MCF 10A (cell line): ENCODE results near the gene ANKHD1. TPM values are rescaled to one million over a fixed set of nuclear protein-coding genes. Genes with fewer than 3 reads are reported as not detected.

ENCODE experiments used
- BruUV-seq: library from RNA; stranded (reverse); fragments of 400-500 nt; replicated peaks from 2 replicates; lab custom pipeline; 2021; lab: Mats Ljungman, UMichigan
- CTCF ChIA-PET: fragments of 300-600 bp; sonication (Branson Sonifier 250); formaldehyde crosslinking; extraction: SDS; loops from one replicate; lab custom pipeline; 2021; ENCODE audit warnings: antibody characterized with exemption, inconsistent platforms; lab: Yijun Ruan, JAX
- POLR2A ChIA-PET: fragments of 300-600, 350-650 bp; sonication (Branson Sonifier 250); formaldehyde crosslinking; extraction: SDS; loops from one replicate; lab custom pipeline; 2020; ENCODE audit warnings: antibody characterized with exemption, inconsistent platforms; lab: Yijun Ruan, JAX
- DNase-seq: peaks from one replicate; pipeline ENCODE4 v3.0.0-alpha.2; 2018; ENCODE audit not compliant: unreplicated experiment
- H3K27ac Mint-ChIP-seq: one replicate; pipeline ENCODE4 v1.8.0; 2022; ENCODE audit warnings: mild to moderate bottlenecking, low read depth, mixed read lengths; ENCODE audit not compliant: unreplicated experiment
- H3K27me3 Mint-ChIP-seq: one replicate; pipeline ENCODE4 v1.8.0; 2022; ENCODE audit warnings: mixed read lengths; ENCODE audit not compliant: insufficient read depth, unreplicated experiment
- H3K36me3 Mint-ChIP-seq: one replicate; pipeline ENCODE4 v1.8.0; 2022; ENCODE audit warnings: mild to moderate bottlenecking, moderate library complexity, mixed read lengths; ENCODE audit not compliant: insufficient read depth, unreplicated experiment
- H3K4me1 Mint-ChIP-seq: one replicate; pipeline ENCODE4 v1.8.0; 2022; ENCODE audit warnings: mixed read lengths; ENCODE audit not compliant: insufficient read depth, unreplicated experiment
- H3K4me3 Mint-ChIP-seq: one replicate; pipeline ENCODE4 v1.8.0; 2022; ENCODE audit warnings: mild to moderate bottlenecking, moderate library complexity, mixed read lengths; ENCODE audit not compliant: unreplicated experiment
- H3K9me3 Mint-ChIP-seq: one replicate; pipeline ENCODE4 v1.8.0; 2022; ENCODE audit warnings: mixed read lengths; ENCODE audit not compliant: unreplicated experiment
- intact Hi-C: fragments of 100-400 bp; cut with micrococcal nuclease; formaldehyde crosslinking; loops from 2 replicates; pipeline ENCODE4 v1.14.1; 2022
- total RNA-seq: library from RNA; stranded (reverse); gene quantifications from 2 replicates; pipeline ENCODE4 v1.2.3, GENCODE V29; 2022
- TF ChIP-seq, protein P1 (sequence below): fragments of 200-600 bp; IDR thresholded peaks from one replicate; pipeline ENCODE4 v1.8.0; 2022; ENCODE audit warnings: antibody characterized with exemption, mild to moderate bottlenecking; ENCODE audit not compliant: unreplicated experiment

ANKHD1 gene
- total RNA-seq, 1 experiment from 2014 or later, result 146 TPM

- peaks cover 5% of the 10 kb centered on the region for H3K4me1 Mint-ChIP-seq
- no peak overlapping the region for H3K27ac Mint-ChIP-seq
- H3K36me3 Mint-ChIP-seq, result no peaks in the 10 kb centered on the region
- BruUV-seq, result no TSS peak
- no peaks in the 10 kb centered on the region for H3K9me3 Mint-ChIP-seq
- POLR2A ChIA-PET, result interaction anchor here (1.2 kb wide), 1 partner anchor 8 kb away, joined by 3 read pairs; no protein-coding TSS in a partner anchor
- CTCF ChIA-PET, result interaction anchor here (0.7 to 2.6 kb wide), 5 partner anchors 8 to 340 kb away, joined by 3 to 21 read pairs (median 3); no protein-coding TSS in a partner anchor
- TF ChIP-seq, protein P1, sequence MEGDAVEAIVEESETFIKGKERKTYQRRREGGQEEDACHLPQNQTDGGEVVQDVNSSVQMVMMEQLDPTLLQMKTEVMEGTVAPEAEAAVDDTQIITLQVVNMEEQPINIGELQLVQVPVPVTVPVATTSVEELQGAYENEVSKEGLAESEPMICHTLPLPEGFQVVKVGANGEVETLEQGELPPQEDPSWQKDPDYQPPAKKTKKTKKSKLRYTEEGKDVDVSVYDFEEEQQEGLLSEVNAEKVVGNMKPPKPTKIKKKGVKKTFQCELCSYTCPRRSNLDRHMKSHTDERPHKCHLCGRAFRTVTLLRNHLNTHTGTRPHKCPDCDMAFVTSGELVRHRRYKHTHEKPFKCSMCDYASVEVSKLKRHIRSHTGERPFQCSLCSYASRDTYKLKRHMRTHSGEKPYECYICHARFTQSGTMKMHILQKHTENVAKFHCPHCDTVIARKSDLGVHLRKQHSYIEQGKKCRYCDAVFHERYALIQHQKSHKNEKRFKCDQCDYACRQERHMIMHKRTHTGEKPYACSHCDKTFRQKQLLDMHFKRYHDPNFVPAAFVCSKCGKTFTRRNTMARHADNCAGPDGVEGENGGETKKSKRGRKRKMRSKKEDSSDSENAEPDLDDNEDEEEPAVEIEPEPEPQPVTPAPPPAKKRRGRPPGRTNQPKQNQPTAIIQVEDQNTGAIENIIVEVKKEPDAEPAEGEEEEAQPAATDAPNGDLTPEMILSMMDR, result no peak
- no peak overlapping the region for H3K4me3 Mint-ChIP-seq
- intact Hi-C loops, result no loop called here
- H3K27me3 Mint-ChIP-seq, result no peaks in the 10 kb centered on the region
- DNase-seq, result no peak
These were observed 20.3 kb upstream of the ANKHD1 start for GRCh38 chr5:140381351-140381750.

DNA sequence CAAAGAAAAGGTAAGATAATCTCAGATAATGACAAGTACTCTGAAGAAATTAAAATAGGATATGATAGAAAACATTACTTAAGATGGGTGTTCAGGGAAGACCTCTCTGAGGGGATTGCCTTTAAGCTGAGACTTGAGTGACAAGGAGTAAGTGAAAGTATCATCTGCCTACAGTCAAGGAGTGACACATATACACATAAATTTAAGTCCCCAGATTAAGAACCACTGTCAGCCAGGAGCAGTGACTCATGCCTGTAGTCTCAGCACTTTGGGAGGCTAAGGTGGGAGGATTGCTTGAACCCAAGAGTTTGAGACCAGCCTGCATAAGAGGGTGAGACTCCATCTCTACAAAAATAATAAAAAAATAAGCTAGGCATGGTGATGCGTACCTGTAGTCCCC lies 19.7 kb upstream of the ANKHD1 start:
- no peak for DNase-seq
- TF ChIP-seq, protein P1, result no peak
- ChIA-PET POLR2A (interaction anchor here (0.7 to 1.2 kb wide), 4 partner anchors 9 to 386 kb away, joined by 3 to 4 read pairs (median 3); partner anchors contain the start of gene ANKHD1), CTCF (interaction anchor here (0.9 to 2.6 kb wide), 2 partner anchors 9 to 11 kb away, joined by 4 to 21 read pairs; no protein-coding TSS in a partner anchor)
- no peaks in the 10 kb centered on the region for H3K36me3 Mint-ChIP-seq
- intact Hi-C loops, result no loop called here
- no peak overlapping the region for H3K4me3 Mint-ChIP-seq
- no TSS peak for BruUV-seq
- no peaks in the 10 kb centered on the region for H3K27me3 Mint-ChIP-seq
- no peaks in the 10 kb centered on the region for H3K9me3 Mint-ChIP-seq
- no peak overlapping the region for H3K27ac Mint-ChIP-seq
- peaks cover 5% of the 10 kb centered on the region for H3K4me1 Mint-ChIP-seq

DNA sequence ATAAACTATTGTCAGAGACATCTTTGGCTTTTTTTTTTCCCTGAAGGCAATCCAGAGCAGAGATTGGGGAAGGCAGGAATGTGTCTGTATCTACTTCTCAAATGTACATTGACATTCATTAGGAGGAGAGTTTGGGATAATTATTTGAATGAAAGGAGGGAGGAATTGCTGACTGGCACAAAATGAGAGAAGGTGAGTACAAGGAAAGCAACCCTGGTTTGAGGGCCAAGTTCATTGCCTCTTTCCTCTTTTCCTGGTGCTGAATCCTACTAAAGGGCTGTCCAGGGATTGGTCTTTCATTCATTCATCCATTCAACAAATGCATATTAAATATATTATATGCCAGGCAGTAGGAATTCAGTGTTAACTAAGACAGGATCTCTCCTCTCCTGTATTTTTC lies 18.8 kb upstream of the ANKHD1 start:
- ChIA-PET POLR2A (interaction anchor here (1.1 kb wide), 1 partner anchor 19 kb away, joined by 4 read pairs; the partner anchor contains the start of gene ANKHD1), CTCF (interaction anchor here (0.6 to 2.6 kb wide), 4 partner anchors 10 to 133 kb away, joined by 4 to 21 read pairs (median 6); no protein-coding TSS in a partner anchor)
- Mint-ChIP-seq H3K27ac (no peak overlapping the region), H3K4me1 (peaks cover 5% of the 10 kb centered on the region), H3K4me3 (no peak overlapping the region), H3K27me3 (no peaks in the 10 kb centered on the region), H3K9me3 (no peaks in the 10 kb centered on the region), H3K36me3 (no peaks in the 10 kb centered on the region)
- intact Hi-C loops, result no loop called here
- TF ChIP-seq, protein P1, result no peak
- BruUV-seq, result no TSS peak
- DNase-seq, result no peak

- no peak overlapping the region for H3K4me3 Mint-ChIP-seq
- no peak overlapping the region for H3K27ac Mint-ChIP-seq
- H3K4me1 Mint-ChIP-seq, result peaks cover 5% of the 10 kb centered on the region
- no peak for DNase-seq
- no peaks in the 10 kb centered on the region for H3K36me3 Mint-ChIP-seq
- no peaks in the 10 kb centered on the region for H3K9me3 Mint-ChIP-seq
- no TSS peak for BruUV-seq
- intact Hi-C loops, result no loop called here
- CTCF ChIA-PET, result interaction anchor here (0.6 to 1.2 kb wide), 3 partner anchors 11 to 133 kb away, joined by 4 to 8 read pairs (median 8); no protein-coding TSS in a partner anchor
- H3K27me3 Mint-ChIP-seq, result no peaks in the 10 kb centered on the region
- POLR2A ChIA-PET, result no interaction called here
- TF ChIP-seq, protein P1, result no peak
These were observed 18.3 kb upstream of the ANKHD1 start for GRCh38 chr5:140383300-140383699.
